Amniotic epithelial cell (primary cell): ENCODE measurements around the gene CSNK1A1.
A peak's percentile ranks its signal among the peaks of the same experiment; 100 is the strongest.
"Not testable (repeated sequence)": the region's sequence is repeated elsewhere in the genome, so short reads cannot be mapped to it uniquely, and the experiment has no call there.

ENCODE experiments used
- DNase-seq: peaks from one replicate; pipeline ENCODE4 v3.0.0-alpha.2; 2010; ENCODE audit warnings: low read depth

CSNK1A1 gene

GRCh38 chr5:149572576-149573231 is 21.5 kb upstream of the CSNK1A1 start:
- no peak for DNase-seq

GRCh38 chr5:149572170-149572569 is 20.9 kb upstream of the CSNK1A1 start:
- DNase-seq: no peak

- no peak for DNase-seq
These were observed 16.0 kb upstream of the CSNK1A1 start for GRCh38 chr5:149567226-149567625.

GRCh38 chr5:149564542-149565140 is 13.4 kb upstream of the CSNK1A1 start:
- DNase-seq: peak; percentile 81

- DNase-seq: no peak
These were observed 12.2 kb upstream of the CSNK1A1 start for GRCh38 chr5:149563466-149563865.

- DNase-seq: peak; percentile 97
These were observed 10.6 kb upstream of the CSNK1A1 start for GRCh38 chr5:149561848-149562247.

GRCh38 chr5:149559706-149560105 is 8.5 kb upstream of the CSNK1A1 start:
- peak; percentile 73 for DNase-seq

- no peak for DNase-seq
These were observed 1.4 kb upstream of the CSNK1A1 start for GRCh38 chr5:149552553-149553160.

GRCh38 chr5:149552038-149552494 is 827 bp upstream of the CSNK1A1 start:
- no peak for DNase-seq

GRCh38 chr5:149550594-149551226 is 529 bp downstream of the CSNK1A1 start:
- DNase-seq: no peak

- peak; percentile 78 for DNase-seq
These were observed 1.0 kb downstream of the CSNK1A1 start for GRCh38 chr5:149550268-149550583.

- DNase-seq: peak; percentile 65
These were observed 1.6 kb downstream of the CSNK1A1 start for GRCh38 chr5:149549461-149550267.

GRCh38 chr5:149546974-149547373 is 4.3 kb downstream of the CSNK1A1 start:
- peak; percentile 14 for DNase-seq

GRCh38 chr5:149545327-149545726 is 5.9 kb downstream of the CSNK1A1 start:
- no peak for DNase-seq

GRCh38 chr5:149544028-149544420 is 7.2 kb downstream of the CSNK1A1 start:
- no peak for DNase-seq

- peak; percentile 76 for DNase-seq
These were observed 7.7 kb downstream of the CSNK1A1 start for GRCh38 chr5:149543361-149544027.

- DNase-seq: no peak
These were observed 9.3 kb downstream of the CSNK1A1 start for GRCh38 chr5:149541893-149542292.

GRCh38 chr5:149540089-149540488 is 11.2 kb downstream of the CSNK1A1 start:
- DNase-seq: no peak

GRCh38 chr5:149537374-149537975 is 13.8 kb downstream of the CSNK1A1 start:
- no peak for DNase-seq

GRCh38 chr5:149535787-149536186 is 15.5 kb downstream of the CSNK1A1 start:
- DNase-seq: not testable (repeated sequence)

GRCh38 chr5:149532413-149532812 is 18.8 kb downstream of the CSNK1A1 start:
- DNase-seq: no peak
